GM21515 (cell line): ENCODE results near the gene ZRANB1.

Experiments
- ATAC-seq: cut with Tn5 transposase; IDR thresholded peaks from one replicate; pipeline ENCODE4 v1.9.1; 2021; ENCODE audit not compliant: unreplicated experiment

Gene ZRANB1

GRCh38 chr10:124993345-124993708 is 51.4 kb downstream of the ZRANB1 start:
- ATAC-seq = no peak

- no peak for ATAC-seq
Measured at GRCh38 chr10:124993736-124994451, 52.0 kb downstream of the ZRANB1 start.

- no peak for ATAC-seq
Measured at GRCh38 chr10:124994573-124995473, 52.9 kb downstream of the ZRANB1 start.

GRCh38 chr10:124995605-124996004 is 53.7 kb downstream of the ZRANB1 start:
- no peak for ATAC-seq

- ATAC-seq = no peak
Measured at GRCh38 chr10:124996127-124996853, 54.4 kb downstream of the ZRANB1 start.

- ATAC-seq = no peak
Measured at GRCh38 chr10:124996854-124997215, 54.9 kb downstream of the ZRANB1 start.

GRCh38 chr10:124997306-124997705 is 55.4 kb downstream of the ZRANB1 start:
- ATAC-seq = no peak

GRCh38 chr10:124997771-124998623 is 56.1 kb downstream of the ZRANB1 start:
- no peak for ATAC-seq

GRCh38 chr10:124998624-124999291 is 56.8 kb downstream of the ZRANB1 start:
- ATAC-seq = no peak

GRCh38 chr10:124999433-125000365 is 57.8 kb downstream of the ZRANB1 start:
- ATAC-seq = no peak

GRCh38 chr10:125000366-125001312 is 58.7 kb downstream of the ZRANB1 start:
- ATAC-seq = no peak

- ATAC-seq = no peak
Measured at GRCh38 chr10:125001313-125002046, 59.6 kb downstream of the ZRANB1 start.

- ATAC-seq = no peak
Measured at GRCh38 chr10:125002047-125002422, 60.1 kb downstream of the ZRANB1 start.

GRCh38 chr10:125002423-125003145 is 60.7 kb downstream of the ZRANB1 start:
- no peak for ATAC-seq

- ATAC-seq = no peak
Measured at GRCh38 chr10:125003146-125003900, 61.4 kb downstream of the ZRANB1 start.

- no peak for ATAC-seq
Measured at GRCh38 chr10:125003901-125004467, 62.1 kb downstream of the ZRANB1 start.
